Measurements from ENCODE around the gene CAB39L.
"Not testable (repeated sequence)": the region's sequence is repeated elsewhere in the genome, so short reads cannot be mapped to it uniquely, and the experiment has no call there.

Gene CAB39L

DNA sequence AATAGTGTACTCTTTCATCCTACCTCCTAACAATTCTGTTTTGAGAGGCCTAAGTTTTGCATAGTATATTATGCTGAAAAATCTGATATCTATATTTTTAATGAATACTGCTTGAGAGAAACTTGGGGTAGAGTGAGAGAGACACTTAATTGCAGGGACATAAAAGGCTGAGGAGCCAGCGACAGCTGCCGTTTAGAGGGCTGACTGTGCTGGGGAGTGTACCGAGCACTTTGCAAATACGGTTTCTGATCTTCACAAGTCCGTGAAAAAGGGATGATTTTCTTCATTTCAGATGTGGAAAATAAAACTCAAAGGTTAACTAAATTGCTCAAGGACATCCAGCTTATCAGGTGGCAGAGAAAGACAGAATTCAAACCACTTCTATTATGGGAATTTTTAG lies 97.4 kb downstream of the CAB39L start:
- H3K9ac ChIP-seq (ENCODE audit: low read length) = no peak overlapping the region
- H3K36me3 ChIP-seq (ENCODE audit: control insufficient read depth, insufficient read depth, low read length) = no peaks in the 10 kb centered on the region
- H3K27ac ChIP-seq (ENCODE audit: low read depth, low read length) = no peak overlapping the region
- no peaks in the 10 kb centered on the region for H3K9me3 ChIP-seq (ENCODE audit: control insufficient read depth, insufficient read depth, low read depth, low read length)
- H3K27me3 ChIP-seq (ENCODE audit: control insufficient read depth, insufficient read depth, low read length) = no peaks in the 10 kb centered on the region
- no peak overlapping the region for H3K4me3 ChIP-seq (ENCODE audit: low read depth, low read length)
- peaks cover 10% of the 10 kb centered on the region; the same call in 1 of the 2 replicates for H3K4me1 ChIP-seq (ENCODE audit: control insufficient read depth, insufficient read depth, low read length)

- Histone ChIP-seq H3K27ac (ENCODE audit: low read depth, low read length) (no peak overlapping the region), H3K9ac (ENCODE audit: low read length) (no peak overlapping the region), H3K4me3 (ENCODE audit: low read depth, low read length) (no peak overlapping the region), H3K27me3 (ENCODE audit: control insufficient read depth, insufficient read depth, low read length) (no peaks in the 10 kb centered on the region), H3K4me1 (ENCODE audit: control insufficient read depth, insufficient read depth, low read length) (peaks cover 10% of the 10 kb centered on the region; the same call in 1 of the 2 replicates), H3K36me3 (ENCODE audit: control insufficient read depth, insufficient read depth, low read length) (no peaks in the 10 kb centered on the region), H3K9me3 (ENCODE audit: control insufficient read depth, insufficient read depth, low read depth, low read length) (no peaks in the 10 kb centered on the region)
Observed at GRCh38 chr13:49343731-49344130, 100.1 kb downstream of the CAB39L start.

- no peak overlapping the region for H3K4me3 ChIP-seq (ENCODE audit: low read depth, low read length)
- no peaks in the 10 kb centered on the region for H3K9me3 ChIP-seq (ENCODE audit: control insufficient read depth, insufficient read depth, low read depth, low read length)
- H3K4me1 ChIP-seq (ENCODE audit: control insufficient read depth, insufficient read depth, low read length) = peaks cover 6% of the 10 kb centered on the region; the same call in 1 of the 2 replicates
- no peak overlapping the region for H3K27ac ChIP-seq (ENCODE audit: low read depth, low read length)
- no peaks in the 10 kb centered on the region for H3K27me3 ChIP-seq (ENCODE audit: control insufficient read depth, insufficient read depth, low read length)
- H3K9ac ChIP-seq (ENCODE audit: low read length) = no peak overlapping the region
- H3K36me3 ChIP-seq (ENCODE audit: control insufficient read depth, insufficient read depth, low read length) = no peaks in the 10 kb centered on the region
Observed at GRCh38 chr13:49343255-49343654, 100.6 kb downstream of the CAB39L start.

- Histone ChIP-seq H3K27me3 (ENCODE audit: control insufficient read depth, insufficient read depth, low read length) (no peaks in the 10 kb centered on the region), H3K9ac (ENCODE audit: low read length) (no peak overlapping the region), H3K4me1 (ENCODE audit: control insufficient read depth, insufficient read depth, low read length) (0 out of 2 replicates have a peak, but pooled peaks cover under 1% of the 10 kb centered on the region), H3K9me3 (ENCODE audit: control insufficient read depth, insufficient read depth, low read depth, low read length) (no peaks in the 10 kb centered on the region), H3K27ac (ENCODE audit: low read depth, low read length) (no peak overlapping the region), H3K36me3 (ENCODE audit: control insufficient read depth, insufficient read depth, low read length) (no peaks in the 10 kb centered on the region), H3K4me3 (ENCODE audit: low read depth, low read length) (no peak overlapping the region)
Observed at GRCh38 chr13:49342454-49342853, 101.4 kb downstream of the CAB39L start.

DNA sequence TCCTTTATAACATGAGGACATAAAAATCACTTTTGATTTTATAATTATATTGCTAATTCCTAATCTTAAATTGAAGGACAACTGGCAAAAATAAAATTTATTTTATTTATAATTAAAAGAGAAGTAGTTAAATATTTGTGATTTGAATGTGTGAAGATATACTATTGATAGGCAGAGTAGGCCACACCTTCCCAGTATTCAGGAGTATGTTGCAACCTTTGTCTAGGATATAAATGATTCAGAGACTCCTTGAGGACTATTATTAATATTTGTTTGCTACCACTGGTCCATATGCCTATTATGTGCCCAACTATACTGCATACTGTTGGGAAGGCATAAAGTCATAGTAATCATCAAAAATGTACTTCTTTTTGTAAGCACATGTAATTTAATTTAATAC lies 101.9 kb downstream of the CAB39L start:
- Histone ChIP-seq H3K36me3 (ENCODE audit: control insufficient read depth, insufficient read depth, low read length) (no peaks in the 10 kb centered on the region), H3K9ac (ENCODE audit: low read length) (no peak overlapping the region), H3K4me1 (ENCODE audit: control insufficient read depth, insufficient read depth, low read length) (no peaks in the 10 kb centered on the region), H3K9me3 (ENCODE audit: control insufficient read depth, insufficient read depth, low read depth, low read length) (no peaks in the 10 kb centered on the region), H3K27ac (ENCODE audit: low read depth, low read length) (no peak overlapping the region), H3K27me3 (ENCODE audit: control insufficient read depth, insufficient read depth, low read length) (no peaks in the 10 kb centered on the region), H3K4me3 (ENCODE audit: low read depth, low read length) (no peak overlapping the region)

GRCh38 chr13:49341517-49341916 lies 102.3 kb downstream of the CAB39L start:
- H3K27ac ChIP-seq (ENCODE audit: low read depth, low read length) = no peak overlapping the region
- no peaks in the 10 kb centered on the region for H3K36me3 ChIP-seq (ENCODE audit: control insufficient read depth, insufficient read depth, low read length)
- H3K9ac ChIP-seq (ENCODE audit: low read length) = no peak overlapping the region
- no peaks in the 10 kb centered on the region for H3K9me3 ChIP-seq (ENCODE audit: control insufficient read depth, insufficient read depth, low read depth, low read length)
- no peak overlapping the region for H3K4me3 ChIP-seq (ENCODE audit: low read depth, low read length)
- H3K4me1 ChIP-seq (ENCODE audit: control insufficient read depth, insufficient read depth, low read length) = no peaks in the 10 kb centered on the region
- no peaks in the 10 kb centered on the region for H3K27me3 ChIP-seq (ENCODE audit: control insufficient read depth, insufficient read depth, low read length)

GRCh38 chr13:49340161-49340560 lies 103.7 kb downstream of the CAB39L start:
- Histone ChIP-seq H3K4me1 (ENCODE audit: control insufficient read depth, insufficient read depth, low read length) (no peaks in the 10 kb centered on the region), H3K9me3 (ENCODE audit: control insufficient read depth, insufficient read depth, low read depth, low read length) (no peaks in the 10 kb centered on the region), H3K36me3 (ENCODE audit: control insufficient read depth, insufficient read depth, low read length) (no peaks in the 10 kb centered on the region), H3K4me3 (ENCODE audit: low read depth, low read length) (no peak overlapping the region), H3K27ac (ENCODE audit: low read depth, low read length) (no peak overlapping the region), H3K9ac (ENCODE audit: low read length) (no peak overlapping the region), H3K27me3 (ENCODE audit: control insufficient read depth, insufficient read depth, low read length) (no peaks in the 10 kb centered on the region)

DNA sequence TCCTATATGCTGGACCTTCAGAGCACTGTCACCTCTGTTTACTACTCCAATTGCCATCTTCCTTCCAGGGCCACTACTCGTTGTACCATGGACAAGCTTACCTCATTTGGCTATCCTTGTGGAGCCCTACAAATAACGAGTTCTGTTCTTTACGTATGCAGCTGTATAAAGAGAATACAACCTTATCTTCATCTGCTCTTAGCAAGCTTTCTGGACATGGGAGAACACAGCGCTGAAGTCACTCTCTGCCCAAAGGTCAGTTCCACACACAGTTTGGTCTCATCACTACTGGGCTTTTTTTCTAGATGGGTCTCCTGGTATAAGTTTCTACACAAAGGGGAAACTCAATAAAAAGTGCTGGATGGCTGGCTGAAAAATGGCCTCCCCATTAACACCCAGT lies 107.2 kb downstream of the CAB39L start:
- Histone ChIP-seq H3K36me3 (ENCODE audit: control insufficient read depth, insufficient read depth, low read length) (no peaks in the 10 kb centered on the region), H3K27ac (ENCODE audit: low read depth, low read length) (no peak overlapping the region), H3K4me3 (ENCODE audit: low read depth, low read length) (no peak overlapping the region), H3K27me3 (ENCODE audit: control insufficient read depth, insufficient read depth, low read length) (no peaks in the 10 kb centered on the region), H3K9me3 (ENCODE audit: control insufficient read depth, insufficient read depth, low read depth, low read length) (no peaks in the 10 kb centered on the region), H3K4me1 (ENCODE audit: control insufficient read depth, insufficient read depth, low read length) (no peaks in the 10 kb centered on the region), H3K9ac (ENCODE audit: low read length) (no peak overlapping the region)

- no peaks in the 10 kb centered on the region for H3K36me3 ChIP-seq (ENCODE audit: control insufficient read depth, insufficient read depth, low read length)
- no peak overlapping the region for H3K4me3 ChIP-seq (ENCODE audit: low read depth, low read length)
- no peaks in the 10 kb centered on the region for H3K27me3 ChIP-seq (ENCODE audit: control insufficient read depth, insufficient read depth, low read length)
- H3K9ac ChIP-seq (ENCODE audit: low read length) = no peak overlapping the region
- no peak overlapping the region for H3K27ac ChIP-seq (ENCODE audit: low read depth, low read length)
- no peaks in the 10 kb centered on the region for H3K4me1 ChIP-seq (ENCODE audit: control insufficient read depth, insufficient read depth, low read length)
- no peaks in the 10 kb centered on the region for H3K9me3 ChIP-seq (ENCODE audit: control insufficient read depth, insufficient read depth, low read depth, low read length)
Observed at GRCh38 chr13:49330546-49330864, 113.4 kb downstream of the CAB39L start.

DNA sequence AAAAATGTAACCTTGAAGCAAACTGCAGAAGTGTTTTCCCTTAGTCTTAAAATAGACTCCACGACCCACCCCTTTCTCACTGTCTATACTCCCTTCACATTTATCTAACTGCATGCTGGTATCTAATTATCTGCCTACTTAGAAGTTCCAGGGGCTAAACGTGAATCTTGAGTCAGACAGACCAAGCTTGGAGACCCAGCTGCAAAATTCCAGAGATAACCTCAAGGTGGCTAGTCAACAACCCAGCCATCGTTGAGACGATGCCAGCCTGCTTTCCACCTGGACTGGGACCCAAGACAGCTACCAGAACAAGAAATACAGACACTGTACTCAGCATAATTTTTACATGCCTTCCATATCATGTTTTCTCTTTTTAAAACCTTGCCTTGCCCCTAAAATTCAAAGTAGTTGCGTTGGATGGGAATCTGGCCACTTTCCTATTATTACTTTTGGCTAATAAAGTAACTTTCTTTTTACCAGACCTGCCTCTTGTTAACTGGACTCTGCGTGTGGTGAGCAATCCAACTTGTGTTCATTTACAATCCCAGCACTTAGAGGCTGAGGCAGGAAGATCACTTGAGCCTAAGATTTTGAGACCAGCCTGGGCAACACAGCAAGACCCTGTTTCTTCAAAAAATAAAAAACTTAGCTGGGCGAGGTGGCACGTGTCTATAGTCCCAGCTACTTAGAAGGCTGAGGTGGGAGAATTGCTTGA lies 113.9 kb downstream of the CAB39L start:
- no peak overlapping the region for H3K4me3 ChIP-seq (ENCODE audit: low read depth, low read length)
- no peaks in the 10 kb centered on the region for H3K9me3 ChIP-seq (ENCODE audit: control insufficient read depth, insufficient read depth, low read depth, low read length)
- H3K4me1 ChIP-seq (ENCODE audit: control insufficient read depth, insufficient read depth, low read length) = no peaks in the 10 kb centered on the region
- H3K36me3 ChIP-seq (ENCODE audit: control insufficient read depth, insufficient read depth, low read length) = no peaks in the 10 kb centered on the region
- no peaks in the 10 kb centered on the region for H3K27me3 ChIP-seq (ENCODE audit: control insufficient read depth, insufficient read depth, low read length)
- no peak overlapping the region for H3K27ac ChIP-seq (ENCODE audit: low read depth, low read length)
- H3K9ac ChIP-seq (ENCODE audit: low read length) = no peak overlapping the region

- H3K9ac ChIP-seq (ENCODE audit: low read length); H3K4me1 ChIP-seq (ENCODE audit: control insufficient read depth, insufficient read depth, low read length); H3K9me3 ChIP-seq (ENCODE audit: control insufficient read depth, insufficient read depth, low read depth, low read length); H3K27me3 ChIP-seq (ENCODE audit: control insufficient read depth, insufficient read depth, low read length); H3K36me3 ChIP-seq (ENCODE audit: control insufficient read depth, insufficient read depth, low read length); H3K27ac ChIP-seq (ENCODE audit: low read depth, low read length); H3K4me3 ChIP-seq (ENCODE audit: low read depth, low read length): not testable (repeated sequence)
Observed at GRCh38 chr13:49327145-49327544, 116.7 kb downstream of the CAB39L start.

All from HUES6 (cell line).